Measurements from ENCODE around the gene PHKA1. TPM values are rescaled to one million over a fixed set of nuclear protein-coding genes. Genes with fewer than 3 reads are reported as not detected.
"Not testable (repeated sequence)": the region's sequence is repeated elsewhere in the genome, so short reads cannot be mapped to it uniquely, and the experiment has no call there.

The PHKA1 gene
- total RNA-seq, 3 donors from 2014 or later (not counting 1 experiment from before 2014, with no cell fraction given), result 0.13 to 0.24 (median 0.16) TPM

GRCh38 chrX:72669508-72669907, 44.6 kb downstream of the PHKA1 start:
- H3K4me3 Mint-ChIP-seq; intact Hi-C loops (cut with micrococcal nuclease); H3K9me3 Mint-ChIP-seq; H3K36me3 ChIP-seq (ENCODE audit: control insufficient read depth, insufficient read depth, low read length); H3K4me1 ChIP-seq (ENCODE audit: control insufficient read depth, insufficient read depth, low read length); H3K27ac Mint-ChIP-seq; H3K36me3 Mint-ChIP-seq; H3K27me3 ChIP-seq (ENCODE audit: control insufficient read depth, insufficient read depth, low read length); ATAC-seq; H3K4me3 ChIP-seq (ENCODE audit: low read length); H3K9me3 ChIP-seq (ENCODE audit: control insufficient read depth, insufficient read depth, low read length); H3K27ac ChIP-seq (ENCODE audit: low read length); H3K4me1 Mint-ChIP-seq; H3K27me3 Mint-ChIP-seq (ENCODE audit: low read depth in 2 of 2); DNase-seq: not testable (repeated sequence)
- WGBS (ENCODE audit: insufficient coverage), result no CpG with 5 or more reads among the region's 5 CpGs

DNA sequence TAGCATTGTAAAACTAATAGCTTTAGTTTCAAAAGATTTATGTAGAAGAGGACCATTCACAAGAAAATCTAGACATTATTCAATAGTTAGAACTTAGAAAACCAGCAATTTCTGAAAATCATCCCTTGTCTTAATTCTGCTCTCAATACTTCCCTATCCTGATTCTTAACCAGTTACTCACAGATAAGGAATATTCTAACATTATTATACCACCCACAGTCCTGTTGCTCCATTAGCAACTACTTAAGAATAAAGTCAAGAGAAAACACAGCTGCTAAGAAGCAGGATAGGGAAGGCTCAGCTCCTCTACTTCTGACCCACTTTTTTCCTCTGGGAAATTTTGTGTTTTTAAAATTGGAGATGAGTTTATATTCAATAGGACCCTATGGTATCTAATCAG, 47.7 kb downstream of the PHKA1 start:
- Mint-ChIP-seq H3K27ac (no peak overlapping the region), H3K4me3 (no peak overlapping the region), H3K9me3 (peaks cover 0 to 2% of the 10 kb centered on the region in 2 donors), H3K36me3 (no peaks in the 10 kb centered on the region), H3K27me3 (ENCODE audit: low read depth in 2 of 2) (no peaks in the 10 kb centered on the region), H3K4me1 (peaks cover 0 to 6% of the 10 kb centered on the region in 2 donors)
- no peaks in the 10 kb centered on the region for H3K36me3 ChIP-seq (ENCODE audit: control insufficient read depth, insufficient read depth, low read length)
- no peak overlapping the region for H3K27ac ChIP-seq (ENCODE audit: low read length)
- no peak overlapping the region for H3K4me3 ChIP-seq (ENCODE audit: low read length)
- DNase-seq (no peak), ATAC-seq (no peak)
- H3K4me1 ChIP-seq (ENCODE audit: control insufficient read depth, insufficient read depth, low read length), result no peaks in the 10 kb centered on the region
- H3K27me3 ChIP-seq (ENCODE audit: control insufficient read depth, insufficient read depth, low read length), result no peaks in the 10 kb centered on the region
- intact Hi-C loops (cut with micrococcal nuclease), result no loop called here
- TF ChIP-seq CTCF (IDR thresholded peaks at IDR 0.05), result no peak
- H3K9me3 ChIP-seq (ENCODE audit: control insufficient read depth, insufficient read depth, low read length), result no peaks in the 10 kb centered on the region

GRCh38 chrX:72663737-72664136, 50.4 kb downstream of the PHKA1 start:
- intact Hi-C loops (cut with micrococcal nuclease), result no loop called here
- Histone ChIP-seq H3K27me3 (ENCODE audit: control insufficient read depth, insufficient read depth, low read length) (no peaks in the 10 kb centered on the region), H3K4me3 (ENCODE audit: low read length) (no peak overlapping the region), H3K4me1 (ENCODE audit: control insufficient read depth, insufficient read depth, low read length) (no peaks in the 10 kb centered on the region), H3K27ac (ENCODE audit: low read length) (no peak overlapping the region), H3K9me3 (ENCODE audit: control insufficient read depth, insufficient read depth, low read length) (no peaks in the 10 kb centered on the region), H3K36me3 (ENCODE audit: control insufficient read depth, insufficient read depth, low read length) (no peaks in the 10 kb centered on the region)
- Mint-ChIP-seq H3K4me1 (peaks cover 0 to 6% of the 10 kb centered on the region in 2 donors), H3K27ac (no peak overlapping the region), H3K9me3 (peaks cover 0 to 2% of the 10 kb centered on the region in 2 donors), H3K4me3 (no peak overlapping the region), H3K27me3 (ENCODE audit: low read depth in 2 of 2) (no peaks in the 10 kb centered on the region), H3K36me3 (no peaks in the 10 kb centered on the region)
- DNase-seq (no peak), ATAC-seq (no peak)
- no peak for TF ChIP-seq CTCF (IDR thresholded peaks at IDR 0.05)

GRCh38 chrX:72662020-72662747, 51.9 kb downstream of the PHKA1 start:
- no peak overlapping the region for H3K4me3 ChIP-seq (ENCODE audit: low read length)
- no peak for TF ChIP-seq CTCF (IDR thresholded peaks at IDR 0.05)
- H3K27ac Mint-ChIP-seq, result no peak overlapping the region
- 87% methylated on average over 5 of the region's 5 CpGs for WGBS (ENCODE audit: insufficient coverage)
- H3K9me3 Mint-ChIP-seq, result peaks cover 0 to 2% of the 10 kb centered on the region in 2 donors
- no peaks in the 10 kb centered on the region for H3K27me3 ChIP-seq (ENCODE audit: control insufficient read depth, insufficient read depth, low read length)
- intact Hi-C loops (cut with micrococcal nuclease), result no loop called here
- no peaks in the 10 kb centered on the region for H3K36me3 ChIP-seq (ENCODE audit: control insufficient read depth, insufficient read depth, low read length)
- no peaks in the 10 kb centered on the region for H3K9me3 ChIP-seq (ENCODE audit: control insufficient read depth, insufficient read depth, low read length)
- no peak overlapping the region for H3K27ac ChIP-seq (ENCODE audit: low read length)
- DNase-seq (no peak), ATAC-seq (no peak)
- H3K4me3 Mint-ChIP-seq, result no peak overlapping the region
- H3K4me1 ChIP-seq (ENCODE audit: control insufficient read depth, insufficient read depth, low read length), result no peaks in the 10 kb centered on the region
- no peaks in the 10 kb centered on the region for H3K27me3 Mint-ChIP-seq (ENCODE audit: low read depth in 2 of 2)
- no peaks in the 10 kb centered on the region for H3K36me3 Mint-ChIP-seq
- H3K4me1 Mint-ChIP-seq, result peaks cover 0 to 6% of the 10 kb centered on the region in 2 donors

All from natural killer cell (primary cell).